OCI-LY1 (cell line): ENCODE results near the gene CDRT4.

Source experiments
- H2AFZ ChIP-seq: fragments of 200-600 bp; sonication (generic), shearing (Covaris generic); 2 replicates; pipeline ENCODE4 v1.6.0; 2014; ENCODE audit warnings: antibody characterized with exemption, mild to moderate bottlenecking, low read length
- H3F3A ChIP-seq: fragments of 200-600 bp; sonication (generic), shearing (Covaris generic); 2 replicates; pipeline ENCODE4 v1.6.0; 2014; ENCODE audit warnings: mild to moderate bottlenecking, antibody characterized with exemption, low read length, moderate library complexity; ENCODE audit not compliant: insufficient read depth
- H3K27ac ChIP-seq: fragments of 200-600 bp; sonication (generic); 2 replicates; pipeline ENCODE4 v1.5.1; 2014; ENCODE audit warnings: low read length, mixed run types, mild to moderate bottlenecking, low read depth; ENCODE audit not compliant: poor library complexity, severe bottlenecking
- H3K27me3 ChIP-seq: fragments of 200-600 bp; sonication (generic); 2 replicates; pipeline ENCODE4 v1.6.0; 2014; ENCODE audit warnings: antibody characterized with exemption, mild to moderate bottlenecking, low read length, moderate library complexity; ENCODE audit not compliant: insufficient read depth
- H3K36me3 ChIP-seq: fragments of 200-600 bp; sonication (generic); 2 replicates; pipeline ENCODE4 v1.6.1; 2014; ENCODE audit warnings: mild to moderate bottlenecking, antibody characterized with exemption, low read length, moderate library complexity, mixed read lengths; ENCODE audit not compliant: insufficient read depth
- H3K4me1 ChIP-seq: fragments of 200-600 bp; sonication (generic); 2 replicates; pipeline ENCODE4 v1.5.1; 2014; ENCODE audit warnings: mild to moderate bottlenecking, low read length, moderate library complexity; ENCODE audit not compliant: insufficient read depth, severe bottlenecking
- H3K4me2 ChIP-seq: fragments of 200-600 bp; sonication (generic), shearing (Covaris generic); 2 replicates; pipeline ENCODE4 v1.6.1; 2014; ENCODE audit warnings: low read length
- H3K4me3 ChIP-seq: fragments of 200-600 bp; sonication (generic); 2 replicates; pipeline ENCODE4 v1.5.1; 2014; ENCODE audit warnings: low read length, low read depth, mild to moderate bottlenecking, mixed read lengths; ENCODE audit not compliant: poor library complexity, severe bottlenecking
- H3K79me2 ChIP-seq: fragments of 200-600 bp; shearing (Covaris generic); 2 replicates; pipeline ENCODE4 v1.6.1; 2016; ENCODE audit warnings: mixed run types, low read length, mixed read lengths; ENCODE audit not compliant: insufficient read depth
- H3K9ac ChIP-seq: fragments of 200-600 bp; sonication (generic), shearing (Covaris generic); 2 replicates; pipeline ENCODE4 v1.6.1; 2014; ENCODE audit warnings: mild to moderate bottlenecking, low read length, mixed read lengths
- H3K9me2 ChIP-seq: fragments of 200-600 bp; sonication (generic), shearing (Covaris generic); 2 replicates; pipeline ENCODE4 v1.6.1; 2014; ENCODE audit warnings: low read depth, mild to moderate bottlenecking, low read length, mixed read lengths
- H3K9me3 ChIP-seq: fragments of 200-600 bp; shearing (Covaris generic); 2 replicates; pipeline ENCODE4 v1.6.1; 2014; ENCODE audit warnings: low read length, mixed read lengths
- H4K20me1 ChIP-seq: fragments of 200-600 bp; sonication (generic), shearing (Covaris generic); 2 replicates; pipeline ENCODE4 v1.6.0; 2016; ENCODE audit warnings: mild to moderate bottlenecking, low read length; ENCODE audit not compliant: insufficient read depth
- CTCF ChIP-seq: fragments of 200-600 bp; sonication (generic), shearing (Covaris generic); IDR thresholded peaks from 2 replicates; pipeline ENCODE4 v1.5.1; 2017; ENCODE audit warnings: mild to moderate bottlenecking, antibody characterized with exemption, low read length, moderate library complexity, mixed read lengths
- EZH2 ChIP-seq: fragments of 200-600 bp; sonication (generic), shearing (Covaris generic); IDR thresholded peaks from 2 replicates; pipeline ENCODE4 v1.8.0; 2017; ENCODE audit warnings: borderline replicate concordance, mixed run types, mild to moderate bottlenecking, antibody characterized with exemption, low read length, moderate library complexity, mixed read lengths

Gene CDRT4

GRCh38 chr17:15485045-15485444, 17.6 kb upstream of the CDRT4 start:
- no peaks in the 10 kb centered on the region for H3F3A ChIP-seq
- no peak overlapping the region for H3K4me2 ChIP-seq
- H3K79me2 ChIP-seq, result no peaks in the 10 kb centered on the region
- 0 out of 2 replicates have a peak, but pooled peaks cover 7% of the 10 kb centered on the region for H3K27me3 ChIP-seq
- H3K9me2 ChIP-seq, result no peaks in the 10 kb centered on the region
- no peak overlapping the region for H3K27ac ChIP-seq
- H4K20me1 ChIP-seq, result no peaks in the 10 kb centered on the region
- H3K36me3 ChIP-seq, result no peaks in the 10 kb centered on the region
- no peak overlapping the region for H3K9ac ChIP-seq
- TF ChIP-seq CTCF (no peak), EZH2 (no peak)
- no peaks in the 10 kb centered on the region for H3K9me3 ChIP-seq
- no peaks in the 10 kb centered on the region for H3K4me1 ChIP-seq
- no peak overlapping the region for H2AFZ ChIP-seq
- no peak overlapping the region for H3K4me3 ChIP-seq

- Histone ChIP-seq H3K27ac (no peak overlapping the region), H3K9me3 (no peaks in the 10 kb centered on the region), H3K4me3 (no peak overlapping the region), H3K4me2 (no peak overlapping the region), H4K20me1 (no peaks in the 10 kb centered on the region), H3K9ac (no peak overlapping the region), H3K36me3 (no peaks in the 10 kb centered on the region), H2AFZ (no peak overlapping the region), H3K9me2 (no peaks in the 10 kb centered on the region), H3F3A (no peaks in the 10 kb centered on the region), H3K27me3 (0 out of 2 replicates have a peak, but pooled peaks cover 7% of the 10 kb centered on the region), H3K79me2 (no peaks in the 10 kb centered on the region), H3K4me1 (no peaks in the 10 kb centered on the region)
- TF ChIP-seq EZH2 (no peak), CTCF (no peak)
Observed at GRCh38 chr17:15483431-15483830, 16.0 kb upstream of the CDRT4 start.

- Histone ChIP-seq H4K20me1 (no peaks in the 10 kb centered on the region), H3K4me2 (no peak overlapping the region), H3F3A (no peaks in the 10 kb centered on the region), H3K27me3 (0 out of 2 replicates have a peak, but pooled peaks cover 7% of the 10 kb centered on the region), H3K27ac (no peak overlapping the region), H3K36me3 (no peaks in the 10 kb centered on the region), H3K4me1 (no peaks in the 10 kb centered on the region), H3K9me3 (no peaks in the 10 kb centered on the region), H3K9ac (no peak overlapping the region), H3K79me2 (no peaks in the 10 kb centered on the region), H3K9me2 (no peaks in the 10 kb centered on the region), H2AFZ (no peak overlapping the region), H3K4me3 (no peak overlapping the region)
- TF ChIP-seq CTCF (no peak), EZH2 (no peak)
Observed at GRCh38 chr17:15482476-15482875, 15.1 kb upstream of the CDRT4 start.
